A673 (cell line): ENCODE measurements around the gene RIT2.
"Not testable (repeated sequence)": the region's sequence is repeated elsewhere in the genome, so short reads cannot be mapped to it uniquely, and the experiment has no call there.

Experiments used
- EZH2 ChIP-seq: fragments of 200-600 bp; sonication (generic); IDR thresholded peaks from 2 replicates; pipeline ENCODE4 v1.6.1; 2017; ENCODE audit warnings: borderline replicate concordance, low read depth, mild to moderate bottlenecking, mixed read lengths, antibody characterized with exemption, low read length; ENCODE audit not compliant: poor library complexity, severe bottlenecking
- TF ChIP-seq, protein P1 (sequence below): fragments of 300-800, 200-600 bp; sonication (generic); conservative IDR thresholded peaks from 2 replicates; pipeline ENCODE4 v1.5.1; 2017; ENCODE audit warnings: low read depth, mild to moderate bottlenecking, antibody characterized with exemption, low read length, moderate library complexity, mixed read lengths

DNA sequence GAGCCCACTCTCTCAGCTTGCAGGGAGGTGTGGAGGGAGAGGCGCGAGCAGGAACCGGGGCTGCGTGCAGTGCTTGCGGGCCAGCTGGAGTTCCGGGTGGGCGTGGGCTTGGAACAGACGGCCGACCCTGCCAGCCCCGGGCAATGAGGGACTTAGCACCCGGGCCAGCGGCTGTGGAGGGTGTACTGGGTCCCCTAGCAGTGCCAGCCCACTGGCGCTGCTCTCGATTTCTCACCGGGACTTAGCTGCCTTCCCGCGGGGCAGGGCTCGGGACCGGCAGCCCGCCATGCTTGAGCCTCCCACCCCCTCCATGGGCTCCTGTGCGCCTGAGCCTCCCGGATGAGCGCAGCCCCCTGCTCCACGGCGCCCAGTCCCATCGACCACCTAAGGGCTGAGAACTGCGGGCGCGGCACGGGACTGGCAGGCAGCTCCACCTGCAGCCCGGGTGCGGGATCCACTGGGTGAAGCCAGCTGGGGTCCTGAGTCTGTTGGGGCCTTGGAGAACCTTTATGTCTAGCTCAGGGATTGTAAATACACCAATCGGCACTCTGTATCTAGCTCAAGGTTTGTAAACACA lies 320.2 kb downstream of the RIT2 start:
- TF ChIP-seq, protein P1, sequence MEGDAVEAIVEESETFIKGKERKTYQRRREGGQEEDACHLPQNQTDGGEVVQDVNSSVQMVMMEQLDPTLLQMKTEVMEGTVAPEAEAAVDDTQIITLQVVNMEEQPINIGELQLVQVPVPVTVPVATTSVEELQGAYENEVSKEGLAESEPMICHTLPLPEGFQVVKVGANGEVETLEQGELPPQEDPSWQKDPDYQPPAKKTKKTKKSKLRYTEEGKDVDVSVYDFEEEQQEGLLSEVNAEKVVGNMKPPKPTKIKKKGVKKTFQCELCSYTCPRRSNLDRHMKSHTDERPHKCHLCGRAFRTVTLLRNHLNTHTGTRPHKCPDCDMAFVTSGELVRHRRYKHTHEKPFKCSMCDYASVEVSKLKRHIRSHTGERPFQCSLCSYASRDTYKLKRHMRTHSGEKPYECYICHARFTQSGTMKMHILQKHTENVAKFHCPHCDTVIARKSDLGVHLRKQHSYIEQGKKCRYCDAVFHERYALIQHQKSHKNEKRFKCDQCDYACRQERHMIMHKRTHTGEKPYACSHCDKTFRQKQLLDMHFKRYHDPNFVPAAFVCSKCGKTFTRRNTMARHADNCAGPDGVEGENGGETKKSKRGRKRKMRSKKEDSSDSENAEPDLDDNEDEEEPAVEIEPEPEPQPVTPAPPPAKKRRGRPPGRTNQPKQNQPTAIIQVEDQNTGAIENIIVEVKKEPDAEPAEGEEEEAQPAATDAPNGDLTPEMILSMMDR: not testable (repeated sequence)
- not testable (repeated sequence) for TF ChIP-seq EZH2
